ENCODE measurements around the gene SP7. TPM values are rescaled to one million over a fixed set of nuclear protein-coding genes. Genes with fewer than 3 reads are reported as not detected.

The SP7 gene
- total RNA-seq, 2 donors from 2014 or later = not detected

GRCh38 chr12:53328043-53328435 is 8.1 kb downstream of the SP7 start:
- Histone ChIP-seq H3K27me3 (peaks cover 14% of the 10 kb centered on the region), H3K9ac (ENCODE audit: low read depth in 2 of 2, low read length in 2 of 2) (no peak overlapping the region), H3K36me3 (no peaks in the 10 kb centered on the region), H3K4me3 (no peak overlapping the region), H3K27ac (no peak overlapping the region), H3K9me3 (no peaks in the 10 kb centered on the region), H3K4me1 (peaks cover 3% of the 10 kb centered on the region)
- TF ChIP-seq CTCF (IDR thresholded peaks at IDR 0.05) = no peak
- intact Hi-C loops (cut with DNase I) = no loop called here
- DNase-seq = no peak

- Histone ChIP-seq H3K9me3 (no peaks in the 10 kb centered on the region), H3K27me3 (peaks cover 14% of the 10 kb centered on the region), H3K36me3 (no peaks in the 10 kb centered on the region), H3K27ac (no peak overlapping the region), H3K4me1 (peaks cover 3% of the 10 kb centered on the region), H3K9ac (ENCODE audit: low read depth in 2 of 2, low read length in 2 of 2) (no peak overlapping the region), H3K4me3 (no peak overlapping the region)
- peak; percentile 21 for TF ChIP-seq CTCF (IDR thresholded peaks at IDR 0.05)
- intact Hi-C loops (cut with DNase I) = no loop called here
- DNase-seq = no peak
Measured at GRCh38 chr12:53327435-53328042, 8.6 kb downstream of the SP7 start.

DNA sequence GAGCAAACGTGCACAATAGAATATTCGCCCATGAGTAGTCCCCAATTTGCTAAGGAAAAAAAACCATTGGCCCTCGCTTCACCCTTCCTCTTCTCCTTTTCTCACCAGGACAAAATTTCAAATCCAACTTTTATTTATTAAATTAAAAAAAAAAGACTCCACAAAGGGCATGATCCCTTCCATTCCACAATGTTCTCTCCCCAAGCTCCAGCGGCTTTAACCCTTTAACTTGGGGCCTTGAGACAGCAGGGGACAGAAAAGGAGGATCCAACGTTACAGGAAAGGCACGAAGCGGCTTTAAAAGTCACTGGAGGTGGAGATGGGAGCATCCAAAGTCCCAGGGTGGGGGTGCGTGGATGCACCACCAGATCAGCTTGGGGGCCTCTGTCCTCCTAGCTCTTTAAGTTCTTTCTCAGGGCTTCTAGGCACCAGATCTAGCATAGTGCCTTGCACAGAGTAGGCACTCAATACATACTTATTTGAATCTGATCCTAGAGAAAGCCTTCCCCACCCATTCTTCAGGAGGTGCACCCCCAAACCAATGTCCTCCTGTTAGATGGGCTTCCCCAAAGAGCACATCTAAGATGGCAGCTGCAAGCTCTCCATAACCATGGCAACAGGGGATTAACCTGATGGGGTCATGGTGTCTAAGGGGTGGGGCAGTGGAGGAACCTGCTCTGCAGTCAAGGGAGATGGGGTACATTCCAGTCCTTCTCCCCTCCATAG is 9.5 kb downstream of the SP7 start:
- H3K4me1 ChIP-seq = peaks cover 8% of the 10 kb centered on the region
- H3K4me3 ChIP-seq = no peak overlapping the region
- no peak overlapping the region for H3K9ac ChIP-seq (ENCODE audit: low read depth in 2 of 2, low read length in 2 of 2)
- H3K36me3 ChIP-seq = no peaks in the 10 kb centered on the region
- no peak overlapping the region for H3K27ac ChIP-seq
- TF ChIP-seq CTCF (IDR thresholded peaks at IDR 0.05) = no peak
- no peak for DNase-seq
- H3K27me3 ChIP-seq = peaks cover 11% of the 10 kb centered on the region
- H3K9me3 ChIP-seq = no peaks in the 10 kb centered on the region
- intact Hi-C loops (cut with DNase I) = no loop called here

DNA sequence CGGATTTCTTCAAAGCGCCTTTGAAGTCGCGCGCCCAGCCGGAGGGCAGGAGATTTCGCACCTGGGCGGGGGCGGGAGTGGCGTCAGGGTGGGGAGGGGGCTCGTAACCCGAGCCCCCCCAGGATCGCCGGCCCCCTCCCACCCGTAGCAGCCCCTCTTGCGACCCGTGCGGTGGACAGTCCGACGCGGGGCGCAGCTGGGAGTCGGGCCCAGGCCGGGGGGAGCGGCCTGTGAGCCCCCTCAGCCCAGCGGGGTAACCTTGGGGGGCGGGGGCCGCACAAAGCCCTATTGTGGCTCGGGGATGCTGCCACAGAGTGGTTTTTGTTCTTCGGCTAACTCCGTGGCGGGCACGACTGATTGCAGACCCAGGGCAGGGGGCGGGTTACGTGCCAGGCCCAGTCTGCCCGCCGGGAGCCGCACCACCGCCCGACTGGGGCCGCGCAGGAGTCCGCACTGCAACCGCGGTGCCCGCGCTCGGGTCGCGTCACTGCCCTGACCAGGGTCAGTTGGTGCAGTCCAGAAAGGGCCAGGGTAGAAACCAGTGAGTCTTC is 10.6 kb downstream of the SP7 start:
- H3K4me1 ChIP-seq = peaks cover 9% of the 10 kb centered on the region
- H3K4me3 ChIP-seq = peak overlapping the region; percentile 64
- H3K9ac ChIP-seq (ENCODE audit: low read depth in 2 of 2, low read length in 2 of 2) = peak overlapping the region; percentile 65 to 68
- intact Hi-C loops (cut with DNase I) = no loop called here
- H3K36me3 ChIP-seq = no peaks in the 10 kb centered on the region
- peak overlapping the region; percentile 89 for H3K27ac ChIP-seq
- DNase-seq = no peak
- no peaks in the 10 kb centered on the region for H3K9me3 ChIP-seq
- peaks cover 11% of the 10 kb centered on the region for H3K27me3 ChIP-seq
- TF ChIP-seq CTCF (IDR thresholded peaks at IDR 0.05) = no peak

GRCh38 chr12:53324779-53325510 is 11.2 kb downstream of the SP7 start:
- Histone ChIP-seq H3K9me3 (no peaks in the 10 kb centered on the region), H3K27ac (peak overlapping the region; percentile 89), H3K9ac (ENCODE audit: low read depth in 2 of 2, low read length in 2 of 2) (peak overlapping the region; percentile 65 to 68), H3K36me3 (no peaks in the 10 kb centered on the region), H3K4me1 (peaks cover 9% of the 10 kb centered on the region), H3K4me3 (peak overlapping the region; percentile 64), H3K27me3 (peaks cover 11% of the 10 kb centered on the region)
- intact Hi-C loops (cut with DNase I) = no loop called here
- DNase-seq = peak; percentile 92
- peak; percentile 79 for TF ChIP-seq CTCF (IDR thresholded peaks at IDR 0.05)

All from colonic mucosa (tissue), 4 donors.